Gastrocnemius medialis (tissue), 4 donors: ENCODE measurements around the gene RYR1.
A peak's percentile ranks its signal among the peaks of the same experiment; 100 is the strongest.

ENCODE experiments used
- CTCF ChIP-seq, 5 experiments: fragments of 450-650 bp in 3 of 5; fragments of 200-600 bp in 2 of 5; sonication (generic) in 2 of 5; IDR thresholded peaks in 4 of 5; conservative IDR thresholded peaks in 1 of 5; 1 replicate in 4 of 5; 2 replicates in 1 of 5; pipeline ENCODE4 v1.5.1; 2016 to 2019; ENCODE audit warnings: antibody characterized with exemption in 5 of 5, mild to moderate bottlenecking in 3 of 5, moderate library complexity in 3 of 5
- POLR2A ChIP-seq, 2 donors: fragments of 450-650 bp; IDR thresholded peaks; one replicate each; pipeline ENCODE4 v1.6.1; 2017; ENCODE audit warnings: antibody characterized with exemption in 2 of 2, mild to moderate bottlenecking in 2 of 2, moderate library complexity in 2 of 2

GRCh38 chr19:38543807-38544568, 110.5 kb downstream of the RYR1 start:
- peak in 2 of 5 experiments; percentile 22 to 50 for TF ChIP-seq CTCF (IDR thresholded peaks at IDR 0.05 in 4 of 5, conservative IDR thresholded peaks at IDR 0.05 in 1 of 5)
- TF ChIP-seq POLR2A (IDR thresholded peaks at IDR 0.05): no peak
